ENCODE results near the gene EFS. TPM values are rescaled to one million over a fixed set of nuclear protein-coding genes. Genes with fewer than 3 reads are reported as not detected.

Gene EFS
- total RNA-seq, 6 experiments from 2014 or later, result 0.19 to 0.60 (median 0.39) TPM

- peak in 1 of 3 donors; percentile 28 for DNase-seq
- peaks cover 0 to 6% (median 0%) of the 10 kb centered on the region in 4 donors for H3K4me1 ChIP-seq
- ATAC-seq, result no peak
- 40% methylated on average over 1 of the region's 8 CpGs for WGBS (ENCODE audit: insufficient coverage, low coverage, low lambda C conversion rate, missing lambda C conversion rate)
- intact Hi-C loops (cut with DNase I), result no loop called here
- no peak overlapping the region for H3K4me3 ChIP-seq
- H3K27me3 ChIP-seq, result peaks cover 0 to 7% of the 10 kb centered on the region in 2 donors
- TF ChIP-seq CTCF (IDR thresholded peaks at IDR 0.05) (no peak), POLR2A (IDR thresholded peaks at IDR 0.05) (no peak)
- no peaks in the 10 kb centered on the region for H3K9me3 ChIP-seq
- H3K27ac ChIP-seq, result no peak overlapping the region
- no peaks in the 10 kb centered on the region for H3K36me3 ChIP-seq
Observed at GRCh38 chr14:23349156-23349845, 15.7 kb downstream of the EFS start.

- Histone ChIP-seq H3K4me3 (no peak overlapping the region), H3K27ac (no peak overlapping the region), H3K27me3 (peaks cover 0 to 7% of the 10 kb centered on the region in 2 donors), H3K9me3 (no peaks in the 10 kb centered on the region), H3K4me1 (peaks cover 0 to 6% (median 0%) of the 10 kb centered on the region in 4 donors), H3K36me3 (no peaks in the 10 kb centered on the region)
- 85% methylated on average over 4 of the region's 6 CpGs for WGBS (ENCODE audit: insufficient coverage, low coverage, low lambda C conversion rate, missing lambda C conversion rate)
- DNase-seq, result peak in 1 of 3 donors; percentile 32
- ATAC-seq, result no peak
- TF ChIP-seq CTCF (IDR thresholded peaks at IDR 0.05) (no peak), POLR2A (IDR thresholded peaks at IDR 0.05) (no peak)
- intact Hi-C loops (cut with DNase I), result no loop called here
Observed at GRCh38 chr14:23348297-23348655, 16.7 kb downstream of the EFS start.

DNA sequence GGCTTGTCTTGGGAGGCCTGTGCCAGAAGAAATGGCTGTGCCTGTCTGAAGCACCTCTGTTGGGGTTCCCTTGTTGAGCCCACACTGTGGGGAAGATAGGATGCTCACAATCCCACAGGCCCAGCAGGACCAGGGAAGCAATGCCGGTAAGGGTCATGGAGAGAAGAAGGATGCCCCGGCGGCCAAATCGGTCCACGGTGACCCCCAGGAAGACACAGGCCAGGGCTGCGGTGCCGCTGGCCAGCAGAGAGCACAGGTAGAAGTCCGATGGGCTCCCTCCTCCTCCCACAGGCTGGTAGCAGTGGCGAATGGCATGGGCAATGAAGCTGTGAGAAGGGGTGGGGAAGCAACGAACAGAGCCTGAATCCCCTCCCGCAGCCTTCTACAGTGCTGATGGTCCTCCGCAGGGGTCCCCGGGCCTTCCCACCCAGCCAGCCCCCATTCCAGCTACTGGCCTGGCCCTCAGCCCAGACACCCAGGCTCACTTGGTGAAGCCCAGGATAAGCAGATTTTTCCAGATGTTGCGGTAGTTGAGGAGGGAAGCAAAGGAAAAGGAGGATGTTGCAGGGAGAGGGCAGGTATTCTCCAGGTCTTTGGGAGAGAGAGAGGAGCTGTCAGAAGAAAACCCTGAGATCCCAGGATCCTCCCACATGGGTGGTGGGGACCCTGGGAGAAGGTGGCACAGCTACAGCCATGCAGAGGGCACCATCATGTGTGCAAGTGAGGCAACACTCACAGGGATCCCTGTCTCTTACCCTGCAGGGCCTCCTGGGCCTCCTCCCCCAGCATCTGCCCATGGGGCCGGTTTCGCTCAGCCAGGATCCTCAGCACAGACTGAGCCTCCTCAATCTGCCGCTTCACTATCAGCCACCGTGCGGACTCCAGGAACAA lies 17.3 kb downstream of the EFS start:
- Histone ChIP-seq H3K9me3 (no peaks in the 10 kb centered on the region), H3K4me3 (no peak overlapping the region), H3K27ac (no peak overlapping the region), H3K27me3 (peaks cover 0 to 7% of the 10 kb centered on the region in 2 donors), H3K36me3 (no peaks in the 10 kb centered on the region), H3K4me1 (peaks cover 0 to 6% (median 0%) of the 10 kb centered on the region in 4 donors)
- WGBS (ENCODE audit: insufficient coverage, low coverage, low lambda C conversion rate, missing lambda C conversion rate), result 82% methylated on average over 4 of the region's 19 CpGs
- no peak for ATAC-seq
- intact Hi-C loops (cut with DNase I), result no loop called here
- TF ChIP-seq CTCF (IDR thresholded peaks at IDR 0.05), result no peak
- TF ChIP-seq POLR2A (IDR thresholded peaks at IDR 0.05), result no peak
- peak in 1 of 3 donors; percentile 29 for DNase-seq

GRCh38 chr14:23346693-23347405 lies 18.1 kb downstream of the EFS start:
- WGBS (ENCODE audit: insufficient coverage, low coverage, low lambda C conversion rate, missing lambda C conversion rate), result 58% methylated on average over 4 of the region's 27 CpGs
- H3K4me1 ChIP-seq, result peaks cover 0 to 2% (median 0%) of the 10 kb centered on the region in 4 donors
- H3K27ac ChIP-seq, result no peak overlapping the region
- H3K27me3 ChIP-seq, result peaks cover 0 to 3% of the 10 kb centered on the region in 2 donors
- no peaks in the 10 kb centered on the region for H3K36me3 ChIP-seq
- ATAC-seq (no peak), DNase-seq (peak in 1 of 3 donors; percentile 37)
- H3K4me3 ChIP-seq, result no peak overlapping the region
- H3K9me3 ChIP-seq, result no peaks in the 10 kb centered on the region
- TF ChIP-seq CTCF (IDR thresholded peaks at IDR 0.05), result no peak
- no peak for TF ChIP-seq POLR2A (IDR thresholded peaks at IDR 0.05)
- intact Hi-C loops (cut with DNase I), result no loop called here
